Epithelial cell of umbilical artery (primary cell): ENCODE measurements around the gene SERF1B. TPM values are rescaled to one million over a fixed set of nuclear protein-coding genes. Genes with fewer than 3 reads are reported as not detected.

Experiments used
- total RNA-seq: library from RNA; depleted of rRNA; stranded (reverse); fragments of >200 nt; gene quantifications from 2 replicates; pipeline ENCODE4 v1.2.3, GENCODE V29; 2014

Gene SERF1B
- 33.8 and 45.6 TPM in 2 replicates for total RNA-seq

DNA sequence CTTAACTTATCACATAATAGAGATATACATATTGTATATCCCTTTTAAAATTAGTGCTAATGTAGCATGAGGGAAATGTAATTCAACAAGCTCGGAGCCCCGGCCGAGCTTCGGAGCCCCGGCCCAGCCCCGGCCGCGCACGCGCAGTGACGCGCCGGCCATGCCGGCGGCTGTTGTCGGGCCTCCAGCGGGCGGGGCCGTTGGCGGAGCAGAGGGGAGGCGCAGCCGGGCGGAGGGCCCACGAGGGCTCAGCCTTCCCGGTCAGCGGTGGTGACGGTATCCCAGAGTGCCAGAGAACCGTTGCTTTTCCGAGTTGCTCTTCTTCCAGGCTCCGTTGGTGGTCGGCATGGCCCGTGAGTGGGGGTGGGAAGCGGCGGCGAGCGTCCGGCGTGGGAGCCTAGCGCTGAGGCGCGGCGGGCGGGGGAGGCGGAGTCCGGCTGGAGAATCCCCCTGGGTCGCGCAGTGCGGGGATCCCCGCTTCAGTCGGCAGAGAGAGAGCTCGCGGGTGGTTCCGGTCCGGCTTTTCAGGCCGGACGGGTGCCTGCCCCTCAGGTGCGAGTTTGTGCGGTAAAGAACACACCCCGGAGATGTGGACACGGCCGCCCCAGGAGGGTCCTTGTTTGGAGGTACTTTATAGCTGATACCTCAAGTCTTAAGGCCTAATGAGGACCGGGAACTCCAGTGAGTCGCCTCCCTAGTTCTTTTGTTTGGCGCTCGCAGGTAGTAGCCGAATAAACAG lies at the start of gene SERF1B:
SERF1B (plus strand) TSS at position 146 of the 739 bp plus-strand sequence; CDS start at position 347, 201 bp downstream.

Other genes starting within 250 kb of the SERF1B start
- 24.6 and 46.1 TPM in 2 replicates for gene SMN2, start 24.4 kb downstream of the SERF1B start, total RNA-seq